ENCODE results near the gene MTHFR. TPM values are rescaled to one million over a fixed set of nuclear protein-coding genes. Genes with fewer than 3 reads are reported as not detected.
A peak's percentile ranks its signal among the peaks of the same experiment; 100 is the strongest.

MTHFR gene
- total RNA-seq, 1 donor from 2014 or later, result 29.6 TPM

- Mint-ChIP-seq H3K36me3 (ENCODE audit: low read depth) (no peaks in the 10 kb centered on the region), H3K9me3 (no peaks in the 10 kb centered on the region), H3K4me1 (peaks cover 12% of the 10 kb centered on the region), H3K27me3 (ENCODE audit: low read depth) (peaks cover 8% of the 10 kb centered on the region), H3K4me3 (peak overlapping the region; percentile 8), H3K27ac (ENCODE audit: unreplicated experiment) (no peak overlapping the region)
- DNase-seq (ENCODE audit: low read depth, low spot score), result no peak
- no peak for TF ChIP-seq CTCF (conservative IDR thresholded peaks at IDR 0.05)
Observed at GRCh38 chr1:11752359-11753088, 53.2 kb downstream of the MTHFR start.

- no peak overlapping the region for H3K4me3 Mint-ChIP-seq
Observed at GRCh38 chr1:11751087-11751486, 54.7 kb downstream of the MTHFR start.

GRCh38 chr1:11749996-11750395, 55.8 kb downstream of the MTHFR start:
- DNase-seq (ENCODE audit: low read depth, low spot score), result no peak
- Mint-ChIP-seq H3K27me3 (ENCODE audit: low read depth) (no peaks in the 10 kb centered on the region), H3K4me1 (peaks cover 17% of the 10 kb centered on the region), H3K36me3 (ENCODE audit: low read depth) (no peaks in the 10 kb centered on the region), H3K27ac (ENCODE audit: unreplicated experiment) (no peak overlapping the region), H3K4me3 (no peak overlapping the region), H3K9me3 (no peaks in the 10 kb centered on the region)
- no peak for TF ChIP-seq CTCF (conservative IDR thresholded peaks at IDR 0.05)

More at GRCh38 chr1:11751087-11751486, 54.7 kb downstream of the MTHFR start:
- no peaks in the 10 kb centered on the region for H3K36me3 Mint-ChIP-seq (ENCODE audit: low read depth)
- peaks cover 3% of the 10 kb centered on the region for H3K27me3 Mint-ChIP-seq (ENCODE audit: low read depth)
- H3K9me3 Mint-ChIP-seq, result no peaks in the 10 kb centered on the region
- TF ChIP-seq CTCF (conservative IDR thresholded peaks at IDR 0.05), result no peak
- H3K4me1 Mint-ChIP-seq, result peaks cover 17% of the 10 kb centered on the region
- DNase-seq (ENCODE audit: low read depth, low spot score), result no peak
- H3K27ac Mint-ChIP-seq (ENCODE audit: unreplicated experiment), result no peak overlapping the region

- Mint-ChIP-seq H3K4me3 (no peak overlapping the region), H3K27ac (ENCODE audit: unreplicated experiment) (no peak overlapping the region), H3K4me1 (peaks cover 17% of the 10 kb centered on the region), H3K9me3 (no peaks in the 10 kb centered on the region), H3K27me3 (ENCODE audit: low read depth) (no peaks in the 10 kb centered on the region), H3K36me3 (ENCODE audit: low read depth) (no peaks in the 10 kb centered on the region)
- peak; percentile 51 for TF ChIP-seq CTCF (conservative IDR thresholded peaks at IDR 0.05)
- DNase-seq (ENCODE audit: low read depth, low spot score), result no peak
Observed at GRCh38 chr1:11749203-11749689, 56.5 kb downstream of the MTHFR start.

GRCh38 chr1:11748294-11749202, 57.2 kb downstream of the MTHFR start:
- Mint-ChIP-seq H3K27ac (ENCODE audit: unreplicated experiment) (no peak overlapping the region), H3K4me1 (peaks cover 17% of the 10 kb centered on the region), H3K27me3 (ENCODE audit: low read depth) (no peaks in the 10 kb centered on the region), H3K4me3 (no peak overlapping the region), H3K9me3 (no peaks in the 10 kb centered on the region), H3K36me3 (ENCODE audit: low read depth) (no peaks in the 10 kb centered on the region)
- no peak for TF ChIP-seq CTCF (conservative IDR thresholded peaks at IDR 0.05)
- no peak for DNase-seq (ENCODE audit: low read depth, low spot score)

Data from neural crest cell (in vitro differentiated cells).